Measurements from ENCODE around the gene BDKRB1. TPM values are rescaled to one million over a fixed set of nuclear protein-coding genes. Genes with fewer than 3 reads are reported as not detected.
A peak's percentile ranks its signal among the peaks of the same experiment; 100 is the strongest.

The BDKRB1 gene
- total RNA-seq, 1 donor from 2014 or later: 10.4 TPM

DNA sequence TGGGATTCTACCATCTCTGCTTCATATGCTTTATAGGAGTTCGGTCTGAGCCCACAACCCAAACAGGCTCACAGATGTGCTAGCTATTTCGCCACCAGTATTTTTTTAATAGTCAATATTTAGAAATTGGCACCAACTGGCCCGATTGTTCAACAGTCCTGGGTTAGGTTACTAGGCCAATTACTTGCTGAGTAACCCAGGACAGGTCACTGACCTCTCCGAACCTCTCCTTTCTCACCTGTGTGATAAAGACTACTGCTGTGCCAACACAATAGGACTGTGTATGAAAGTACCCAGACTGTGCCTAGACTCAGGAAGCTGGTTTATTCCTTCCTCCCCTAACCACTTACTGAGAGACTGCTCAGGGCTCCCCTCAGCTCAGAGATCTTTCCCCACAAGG lies 43.1 kb upstream of the BDKRB1 start:
- H3K36me3 Mint-ChIP-seq: peaks cover 14% of the 10 kb centered on the region
- H3K27ac Mint-ChIP-seq: no peak overlapping the region
- DNase-seq (ENCODE audit: low spot score in 2 of 2, unreplicated experiment in 2 of 2): no peak
- no peak overlapping the region for H3K4me3 Mint-ChIP-seq
- TF ChIP-seq, protein P1, sequence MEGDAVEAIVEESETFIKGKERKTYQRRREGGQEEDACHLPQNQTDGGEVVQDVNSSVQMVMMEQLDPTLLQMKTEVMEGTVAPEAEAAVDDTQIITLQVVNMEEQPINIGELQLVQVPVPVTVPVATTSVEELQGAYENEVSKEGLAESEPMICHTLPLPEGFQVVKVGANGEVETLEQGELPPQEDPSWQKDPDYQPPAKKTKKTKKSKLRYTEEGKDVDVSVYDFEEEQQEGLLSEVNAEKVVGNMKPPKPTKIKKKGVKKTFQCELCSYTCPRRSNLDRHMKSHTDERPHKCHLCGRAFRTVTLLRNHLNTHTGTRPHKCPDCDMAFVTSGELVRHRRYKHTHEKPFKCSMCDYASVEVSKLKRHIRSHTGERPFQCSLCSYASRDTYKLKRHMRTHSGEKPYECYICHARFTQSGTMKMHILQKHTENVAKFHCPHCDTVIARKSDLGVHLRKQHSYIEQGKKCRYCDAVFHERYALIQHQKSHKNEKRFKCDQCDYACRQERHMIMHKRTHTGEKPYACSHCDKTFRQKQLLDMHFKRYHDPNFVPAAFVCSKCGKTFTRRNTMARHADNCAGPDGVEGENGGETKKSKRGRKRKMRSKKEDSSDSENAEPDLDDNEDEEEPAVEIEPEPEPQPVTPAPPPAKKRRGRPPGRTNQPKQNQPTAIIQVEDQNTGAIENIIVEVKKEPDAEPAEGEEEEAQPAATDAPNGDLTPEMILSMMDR (IDR thresholded peaks at IDR 0.05; ENCODE audit: unreplicated experiment): no peak
- H3K9me3 Mint-ChIP-seq: peaks cover 9% of the 10 kb centered on the region
- no peaks in the 10 kb centered on the region for H3K27me3 Mint-ChIP-seq (ENCODE audit: low read depth)
- H3K4me1 Mint-ChIP-seq: peaks cover 9% of the 10 kb centered on the region

DNA sequence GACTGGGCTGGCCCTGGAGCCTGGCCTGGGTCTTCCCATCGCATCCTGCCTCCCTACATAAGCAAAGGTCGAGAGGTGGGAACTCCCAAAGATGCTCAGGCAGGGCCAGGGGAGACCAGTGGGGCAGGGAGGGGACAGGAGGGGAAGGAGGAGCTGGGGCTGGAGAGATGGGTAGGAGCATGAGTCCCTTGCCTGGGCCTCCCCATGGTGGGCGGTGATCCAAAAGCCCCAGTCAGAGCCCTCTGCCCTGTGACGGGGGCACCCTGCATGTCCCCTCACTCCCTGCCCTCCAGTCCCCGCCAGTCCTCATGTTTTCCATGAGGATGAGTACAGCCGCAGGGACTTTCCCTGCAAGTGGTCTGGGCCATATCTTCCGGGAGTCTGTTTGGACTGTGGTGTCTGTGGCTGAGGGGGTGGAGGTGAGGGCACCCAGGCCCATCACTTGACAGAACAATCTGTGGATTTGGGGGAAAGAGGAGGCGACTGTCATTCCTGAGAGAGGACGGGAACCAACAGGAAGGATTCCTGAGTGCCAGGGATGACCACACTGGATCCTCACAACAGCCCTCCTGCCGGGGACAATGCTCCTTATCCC lies 42.0 kb upstream of the BDKRB1 start:
- H3K4me3 Mint-ChIP-seq: no peak overlapping the region
- peaks cover 9% of the 10 kb centered on the region for H3K9me3 Mint-ChIP-seq
- no peaks in the 10 kb centered on the region for H3K27me3 Mint-ChIP-seq (ENCODE audit: low read depth)
- no peak overlapping the region for H3K27ac Mint-ChIP-seq
- H3K36me3 Mint-ChIP-seq: peaks cover 14% of the 10 kb centered on the region
- TF ChIP-seq, protein P1 (IDR thresholded peaks at IDR 0.05; ENCODE audit: unreplicated experiment): no peak
- peaks cover 9% of the 10 kb centered on the region for H3K4me1 Mint-ChIP-seq
- no peak for DNase-seq (ENCODE audit: low spot score in 2 of 2, unreplicated experiment in 2 of 2)

DNA sequence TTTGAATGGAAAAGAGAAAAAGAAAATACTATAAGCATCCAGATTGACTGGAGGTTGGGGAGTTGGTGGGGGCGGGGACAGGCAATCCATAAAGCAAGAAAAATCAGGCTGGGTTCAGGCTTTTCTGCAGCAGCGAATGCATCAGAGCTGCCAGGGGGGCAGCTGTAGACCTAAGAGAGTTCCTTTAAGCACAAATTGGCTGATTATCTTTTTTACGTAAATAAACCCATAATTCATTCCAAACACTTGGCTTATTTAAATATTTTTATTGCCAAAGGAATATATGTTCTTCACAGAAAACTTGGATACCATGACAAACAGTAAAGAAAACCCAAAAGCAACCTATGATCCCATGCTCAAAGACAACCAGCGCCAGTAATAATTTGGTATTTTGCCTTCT lies 41.2 kb upstream of the BDKRB1 start:
- Mint-ChIP-seq H3K27me3 (ENCODE audit: low read depth) (no peaks in the 10 kb centered on the region), H3K4me1 (peaks cover 9% of the 10 kb centered on the region)
- no peak for DNase-seq (ENCODE audit: low spot score in 2 of 2, unreplicated experiment in 2 of 2)

DNA sequence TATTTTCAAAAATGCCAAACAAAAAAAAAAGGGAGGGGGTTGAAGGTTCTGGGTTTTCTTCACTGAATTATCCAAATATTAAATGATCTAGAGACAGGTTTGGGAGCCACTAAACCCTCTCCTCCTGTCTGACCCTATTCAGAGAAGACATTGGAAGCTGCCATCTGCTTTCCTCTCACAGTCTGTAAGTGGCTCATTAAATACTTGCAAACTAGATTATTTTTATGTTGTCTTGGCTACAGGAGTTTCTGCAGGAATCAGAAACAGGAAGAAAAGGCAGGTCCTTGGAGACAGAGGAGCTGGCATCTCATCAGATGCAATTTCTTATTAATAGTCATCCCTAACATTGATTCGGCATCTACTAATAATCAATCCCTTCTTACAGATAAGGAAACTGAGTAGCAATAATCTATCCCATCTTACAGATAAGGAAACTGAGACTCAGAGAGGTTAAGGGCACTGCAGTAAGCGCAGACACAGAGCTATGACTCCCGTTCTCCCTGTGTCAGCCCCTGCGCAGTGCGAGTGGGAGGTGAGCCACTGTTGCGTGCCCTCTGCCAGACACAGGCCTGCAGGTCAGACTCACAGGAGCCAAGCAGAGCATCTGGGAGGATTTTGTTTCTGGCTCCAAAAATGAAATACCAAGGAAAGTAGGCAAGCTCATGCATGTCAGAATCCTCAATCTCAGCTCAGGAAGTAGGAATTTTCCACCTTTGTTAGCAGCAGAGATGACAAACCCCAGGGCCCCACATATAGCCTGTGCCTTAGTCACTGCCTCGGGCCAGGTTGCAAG lies 40.4 kb upstream of the BDKRB1 start:
- TF ChIP-seq, protein P1 (IDR thresholded peaks at IDR 0.05; ENCODE audit: unreplicated experiment): no peak
- Mint-ChIP-seq H3K4me1 (peaks cover 9% of the 10 kb centered on the region), H3K27me3 (ENCODE audit: low read depth) (no peaks in the 10 kb centered on the region), H3K27ac (peak overlapping the region; percentile 88), H3K9me3 (peaks cover 9% of the 10 kb centered on the region), H3K36me3 (peaks cover 14% of the 10 kb centered on the region), H3K4me3 (no peak overlapping the region)
- no peak for DNase-seq (ENCODE audit: low spot score in 2 of 2, unreplicated experiment in 2 of 2)

More for the DNA sequence above, 41.2 kb upstream of the BDKRB1 start:
- Mint-ChIP-seq H3K36me3 (peaks cover 14% of the 10 kb centered on the region), H3K9me3 (peaks cover 9% of the 10 kb centered on the region), H3K27ac (no peak overlapping the region), H3K4me3 (no peak overlapping the region)
- TF ChIP-seq, protein P1 (IDR thresholded peaks at IDR 0.05; ENCODE audit: unreplicated experiment): no peak

DNA sequence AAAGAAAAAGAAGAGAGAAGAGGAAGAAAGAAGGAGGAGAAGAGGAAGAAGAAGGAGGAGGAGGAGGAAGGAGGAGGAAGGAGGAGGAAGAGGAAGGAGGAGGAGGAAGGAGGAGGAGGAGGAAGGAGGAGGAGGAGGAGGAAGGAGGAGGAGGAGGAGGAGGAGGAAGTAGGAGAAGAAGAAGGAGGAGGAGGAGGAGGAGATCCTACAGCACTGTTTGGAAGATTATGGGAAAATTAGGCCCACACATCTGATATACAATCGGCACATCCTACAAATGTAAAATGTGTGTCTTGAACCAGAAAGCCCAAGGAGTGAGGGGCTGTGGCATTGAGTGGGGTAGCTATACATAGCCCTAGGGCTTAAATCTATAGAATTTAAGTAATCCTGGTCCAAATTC lies 39.4 kb upstream of the BDKRB1 start:
- TF ChIP-seq, protein P1 (IDR thresholded peaks at IDR 0.05; ENCODE audit: unreplicated experiment): no peak
- Mint-ChIP-seq H3K4me1 (peaks cover 9% of the 10 kb centered on the region), H3K27ac (no peak overlapping the region), H3K9me3 (peaks cover 9% of the 10 kb centered on the region), H3K36me3 (peaks cover 8% of the 10 kb centered on the region), H3K4me3 (no peak overlapping the region), H3K27me3 (ENCODE audit: low read depth) (no peaks in the 10 kb centered on the region)
- DNase-seq (ENCODE audit: low spot score in 2 of 2, unreplicated experiment in 2 of 2): no peak
